Stimulated activated CD8-positive, alpha-beta memory T cell treated with anti-CD3 and anti-CD28 coated beads, Interleukin-12 subunit alpha, Interleukin-12 subunit beta, amount 100 ng/mL, for 24 hours (primary cell): Measurements from ENCODE around the gene SNF8.
"Not testable (repeated sequence)": the region's sequence is repeated elsewhere in the genome, so short reads cannot be mapped to it uniquely, and the experiment has no call there.

Experiments
- DNase-seq: peaks from one replicate; pipeline ENCODE4 v3.0.0-alpha.2; 2020; ENCODE audit errors: extremely low read depth

SNF8 gene

GRCh38 chr17:48944515-48945260 is at the start of gene SNF8:
Gene SNF8, minus strand, starts transcription at chr17:48944842. Its CDS starts 108 bp downstream, at chr17:48944734.
- peak; percentile 86 for DNase-seq

GRCh38 chr17:48993951-48994350 is 49.3 kb upstream of the SNF8 start:
- no peak for DNase-seq

GRCh38 chr17:48993305-48993704 is 48.7 kb upstream of the SNF8 start:
- no peak for DNase-seq

GRCh38 chr17:48992444-48992843 is 47.8 kb upstream of the SNF8 start:
- no peak for DNase-seq

- no peak for DNase-seq
These were observed 46.3 kb upstream of the SNF8 start for GRCh38 chr17:48990882-48991357.

GRCh38 chr17:48989100-48989499 is 44.5 kb upstream of the SNF8 start:
- no peak for DNase-seq

GRCh38 chr17:48985436-48986245 is 41.0 kb upstream of the SNF8 start:
- no peak for DNase-seq

GRCh38 chr17:48981927-48982539 is 37.4 kb upstream of the SNF8 start:
- no peak for DNase-seq

- DNase-seq: no peak
These were observed 29.2 kb upstream of the SNF8 start for GRCh38 chr17:48973806-48974205.

GRCh38 chr17:48972749-48973097 is 28.1 kb upstream of the SNF8 start:
- DNase-seq: no peak

- no peak for DNase-seq
These were observed 26.4 kb upstream of the SNF8 start for GRCh38 chr17:48970865-48971687.

- DNase-seq: no peak
These were observed 25.6 kb upstream of the SNF8 start for GRCh38 chr17:48970224-48970623.

- DNase-seq: no peak
These were observed 17.0 kb upstream of the SNF8 start for GRCh38 chr17:48961516-48962233.

GRCh38 chr17:48960834-48961515 is 16.3 kb upstream of the SNF8 start:
- no peak for DNase-seq

GRCh38 chr17:48954300-48954755 is 9.7 kb upstream of the SNF8 start:
- no peak for DNase-seq

GRCh38 chr17:48952904-48953303 is 8.3 kb upstream of the SNF8 start:
- DNase-seq: no peak

- no peak for DNase-seq
These were observed 6.9 kb upstream of the SNF8 start for GRCh38 chr17:48951572-48951971.

- DNase-seq: not testable (repeated sequence)
These were observed 614 bp upstream of the SNF8 start for GRCh38 chr17:48945261-48945651.

- no peak for DNase-seq
These were observed 11.6 kb downstream of the SNF8 start for GRCh38 chr17:48933035-48933434.

- DNase-seq: no peak
These were observed 14.2 kb downstream of the SNF8 start for GRCh38 chr17:48930435-48930873.
